CD1c-positive myeloid dendritic cell (primary cell): ENCODE data around the gene FADS1.

Experiments
- DNase-seq: peaks from one replicate; pipeline ENCODE4 v3.0.0-alpha.2; 2016; ENCODE audit errors: extremely low spot score

The FADS1 gene

DNA sequence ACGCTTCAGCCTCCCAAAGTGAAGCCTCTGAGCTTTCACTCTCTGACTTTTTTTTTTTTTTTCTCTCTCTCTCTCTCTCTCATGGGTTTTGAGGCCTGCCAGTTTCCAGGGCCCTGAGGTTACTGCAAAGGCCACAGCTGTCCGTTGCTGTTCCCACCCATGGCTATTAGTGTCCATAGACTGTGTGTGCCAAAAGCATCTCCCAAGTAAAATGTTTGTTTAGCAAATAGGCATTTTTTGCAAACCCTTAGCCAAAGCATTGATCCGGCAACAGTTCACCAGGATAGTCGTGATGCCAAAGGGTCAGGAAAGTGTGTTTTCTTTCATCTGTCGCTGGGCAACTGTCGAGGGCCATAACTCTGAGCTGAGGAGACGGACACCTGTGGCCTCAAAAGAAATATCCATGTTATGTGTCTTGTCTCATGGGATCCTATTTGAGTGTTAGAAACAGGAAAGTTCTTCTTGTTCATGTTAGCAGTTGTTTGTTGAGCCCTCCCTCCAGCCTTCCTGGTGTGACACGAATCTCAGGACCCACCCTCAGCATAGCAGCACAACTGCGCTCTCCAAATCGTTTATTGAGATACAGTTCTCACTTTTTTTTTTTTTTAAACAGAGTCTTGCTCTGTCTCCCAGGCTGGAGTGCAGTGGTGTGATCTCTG is 29.7 kb upstream of the FADS1 start:
- DNase-seq = no peak

DNA sequence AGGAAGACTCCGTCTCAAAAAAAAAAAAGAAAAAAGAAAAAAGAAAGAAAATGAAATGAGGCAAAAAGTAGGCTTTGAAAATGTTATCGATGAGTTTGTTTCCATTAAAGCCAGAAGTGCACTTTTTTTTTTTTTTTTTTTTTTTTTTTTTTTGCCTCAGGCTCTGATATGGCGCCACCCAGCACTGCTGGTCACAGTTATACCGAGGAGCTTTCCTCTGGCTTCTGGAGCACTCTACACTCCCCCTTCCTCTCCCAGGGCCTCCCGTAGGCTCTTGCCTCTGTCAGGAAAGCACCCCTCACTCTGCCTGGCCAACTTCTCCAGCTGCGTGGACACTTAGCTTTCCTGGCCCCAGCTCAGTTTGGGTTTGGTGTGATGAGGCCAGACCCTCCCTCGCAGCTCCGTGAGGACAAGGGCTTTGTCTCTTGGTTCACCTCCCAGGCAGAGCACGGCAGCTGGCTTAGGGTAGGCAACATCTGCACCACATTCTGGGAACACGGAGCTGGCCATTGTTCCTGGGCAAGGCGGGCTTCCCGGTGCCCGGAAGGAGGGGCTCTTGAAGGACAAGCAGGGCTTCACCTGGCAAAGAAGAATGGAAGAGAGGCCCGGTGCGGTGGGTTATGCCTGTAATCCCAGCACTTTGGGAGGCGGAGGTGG is 28.2 kb upstream of the FADS1 start:
- DNase-seq = no peak

DNA sequence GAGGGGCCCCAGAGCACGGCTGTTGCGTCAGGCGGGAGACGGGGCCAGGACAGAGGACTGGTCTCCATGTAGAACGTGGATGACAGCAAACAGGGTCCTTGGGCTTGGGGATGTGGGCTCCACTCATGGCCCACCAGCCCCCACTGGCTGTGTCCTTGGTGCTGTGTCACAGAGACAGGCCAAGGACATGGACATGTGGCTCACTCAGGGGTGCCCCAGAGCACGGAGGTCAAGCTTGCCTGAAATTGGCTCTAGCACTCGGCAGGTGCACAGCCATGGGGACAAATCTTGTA is 25.7 kb upstream of the FADS1 start:
- no peak for DNase-seq

DNA sequence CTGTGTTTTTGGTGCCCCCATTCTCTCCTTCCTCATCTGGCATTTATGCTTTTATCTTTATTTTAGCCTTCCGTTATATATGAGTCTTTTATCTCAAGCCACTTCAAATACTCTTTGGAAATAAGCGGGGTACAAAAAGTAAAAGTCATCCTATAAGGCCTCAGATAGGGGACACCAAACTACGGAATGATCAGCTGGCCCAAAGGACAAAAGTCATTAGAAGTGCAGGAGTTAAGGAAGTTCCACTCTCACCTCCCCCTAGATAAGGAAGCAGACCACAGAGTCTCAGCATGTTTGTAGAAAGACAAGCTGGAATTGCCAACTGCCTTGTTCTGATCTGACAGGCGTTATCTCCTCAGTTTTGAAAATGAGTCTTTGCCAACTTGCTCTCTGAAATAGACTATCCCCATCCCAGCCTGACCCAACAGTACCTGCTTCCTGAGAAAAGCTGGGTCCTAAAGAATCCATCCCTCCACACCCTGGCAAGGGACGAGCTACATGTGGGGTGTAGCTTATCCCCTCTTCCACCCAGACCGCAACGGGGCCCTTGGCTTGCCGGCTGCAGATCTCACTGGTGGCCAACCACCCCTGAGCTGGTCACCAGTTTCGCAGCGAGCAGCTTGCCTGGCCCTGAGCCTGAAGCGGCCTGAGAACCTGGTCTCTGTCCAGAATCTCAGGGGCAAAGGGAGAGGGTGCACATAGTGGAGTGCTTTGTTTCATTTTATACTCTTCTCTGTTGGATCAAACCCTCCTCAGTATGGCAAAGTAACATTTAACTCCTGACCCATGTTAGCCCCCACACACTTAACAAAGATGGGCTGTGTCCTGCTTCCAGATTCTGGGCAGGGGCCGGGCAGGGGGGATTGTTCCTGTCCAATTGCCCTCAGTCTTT is 25.1 kb upstream of the FADS1 start:
- DNase-seq = no peak

DNA sequence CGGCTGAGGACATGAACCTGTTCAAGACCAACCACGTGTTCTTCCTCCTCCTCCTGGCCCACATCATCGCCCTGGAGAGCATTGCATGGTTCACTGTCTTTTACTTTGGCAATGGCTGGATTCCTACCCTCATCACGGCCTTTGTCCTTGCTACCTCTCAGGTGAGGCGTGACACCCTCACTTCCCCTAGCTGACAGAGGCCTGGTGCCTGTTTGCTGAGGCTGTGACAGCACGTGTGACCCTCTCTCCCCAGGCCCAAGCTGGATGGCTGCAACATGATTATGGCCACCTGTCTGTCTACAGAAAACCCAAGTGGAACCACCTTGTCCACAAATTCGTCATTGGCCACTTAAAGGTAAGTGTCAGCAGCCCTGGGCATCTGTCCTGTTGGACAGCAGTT is 23.6 kb upstream of the FADS1 start:
- DNase-seq = no peak

DNA sequence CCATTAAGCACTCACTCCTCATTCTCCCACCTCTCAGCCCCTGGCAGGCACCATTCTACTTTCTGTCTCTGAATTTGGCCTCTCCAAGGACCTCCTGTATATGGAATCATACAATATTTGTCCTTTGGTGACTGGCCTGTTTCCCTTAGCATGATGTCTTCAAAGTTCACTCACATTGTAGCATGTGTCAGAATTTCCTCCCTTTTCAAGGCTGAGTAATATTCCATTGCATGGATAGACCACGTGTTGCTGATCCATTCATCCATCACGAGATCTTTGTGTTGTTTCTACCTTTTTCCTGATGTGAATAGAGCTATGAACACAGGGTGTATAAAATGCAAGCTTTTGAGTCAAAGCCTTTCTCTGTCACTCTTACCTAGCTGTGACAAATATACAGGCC is 22.9 kb upstream of the FADS1 start:
- DNase-seq = no peak

DNA sequence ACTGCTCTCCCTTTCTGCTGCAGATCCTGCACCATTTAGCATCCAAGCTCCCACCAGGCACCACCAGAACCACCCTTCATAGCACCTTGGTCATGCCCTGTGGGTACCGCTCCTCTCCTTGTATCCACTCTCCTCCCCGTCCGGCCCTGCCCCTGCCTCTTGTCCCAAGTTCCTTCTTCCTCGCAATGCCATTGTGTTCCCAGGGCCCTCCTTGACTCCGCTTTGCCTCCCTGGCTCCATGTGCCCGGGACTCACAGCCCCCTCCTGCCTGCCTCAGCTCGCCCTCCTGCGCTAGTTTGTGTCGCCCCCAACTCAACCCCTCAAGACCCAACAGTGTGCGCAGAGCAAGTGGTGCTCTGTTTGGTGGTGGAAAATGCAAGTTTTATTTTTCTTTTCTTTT is 22.1 kb upstream of the FADS1 start:
- no peak for DNase-seq

DNA sequence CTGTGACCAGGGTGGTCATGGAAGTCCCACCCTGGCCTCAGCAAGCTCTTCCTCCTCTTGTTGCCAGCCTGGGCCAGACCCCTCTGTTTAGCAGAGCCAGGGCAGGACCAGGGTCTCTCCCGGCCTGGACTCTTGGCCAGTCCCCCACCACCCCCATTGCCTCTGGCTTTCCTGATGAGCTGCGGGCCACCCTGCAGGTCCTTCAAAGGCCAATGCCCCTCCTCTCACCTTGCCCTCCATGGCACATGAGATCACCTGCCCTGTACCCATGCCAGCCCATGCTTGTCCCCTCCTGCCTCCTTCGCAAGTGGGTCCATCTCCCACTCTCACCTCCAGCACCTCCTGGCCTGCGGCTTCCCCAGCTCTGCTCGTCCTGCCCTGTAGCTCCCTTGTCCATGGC is 21.7 kb upstream of the FADS1 start:
- DNase-seq = no peak

DNA sequence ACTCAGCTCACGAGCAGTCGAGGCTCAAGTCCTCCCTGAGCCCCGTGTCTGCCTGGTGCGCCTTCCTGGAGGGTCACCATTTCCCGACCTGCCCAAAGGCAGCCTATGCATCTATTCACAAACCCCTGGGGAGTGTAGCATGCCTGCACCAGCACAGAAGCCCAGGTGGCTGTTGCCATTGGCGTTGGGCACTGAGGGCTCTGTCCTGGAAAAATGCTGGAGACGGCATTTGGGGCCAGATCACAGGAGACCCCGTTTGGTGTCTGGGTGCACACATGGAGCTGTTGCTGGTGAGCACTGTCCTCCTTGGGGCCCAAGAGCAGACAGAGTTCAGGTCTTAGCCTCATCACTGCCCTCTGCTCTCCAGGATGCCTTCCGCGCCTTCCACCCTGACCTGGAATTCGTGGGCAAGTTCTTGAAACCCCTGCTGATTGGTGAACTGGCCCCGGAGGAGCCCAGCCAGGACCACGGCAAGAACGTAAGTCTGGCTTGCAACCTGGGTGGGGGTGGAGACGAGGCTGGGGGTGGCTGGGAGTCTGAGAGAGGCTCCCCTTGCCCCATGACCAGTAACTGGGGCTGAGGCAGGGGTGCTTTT is 20.7 kb upstream of the FADS1 start:
- DNase-seq = no peak

DNA sequence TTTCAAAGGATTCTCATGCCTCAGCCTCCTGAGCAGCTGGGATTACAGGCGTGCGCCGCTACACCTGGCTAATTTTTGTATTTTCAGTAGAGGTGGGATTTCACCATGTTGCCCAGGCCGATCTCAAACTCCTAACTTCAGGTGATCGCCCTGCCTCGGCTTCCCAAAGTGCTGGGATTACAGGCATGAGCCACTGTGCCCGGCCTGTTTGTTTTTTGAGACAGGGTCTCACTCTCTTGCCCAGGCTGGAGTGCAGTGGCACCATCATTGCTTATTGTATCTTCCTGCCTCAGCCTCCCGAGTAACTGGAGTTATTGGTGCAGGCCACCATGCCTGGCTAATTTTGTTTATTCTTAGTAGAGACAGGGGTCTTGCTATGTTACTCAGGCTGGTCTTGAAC is 19.4 kb upstream of the FADS1 start:
- DNase-seq = no peak

DNA sequence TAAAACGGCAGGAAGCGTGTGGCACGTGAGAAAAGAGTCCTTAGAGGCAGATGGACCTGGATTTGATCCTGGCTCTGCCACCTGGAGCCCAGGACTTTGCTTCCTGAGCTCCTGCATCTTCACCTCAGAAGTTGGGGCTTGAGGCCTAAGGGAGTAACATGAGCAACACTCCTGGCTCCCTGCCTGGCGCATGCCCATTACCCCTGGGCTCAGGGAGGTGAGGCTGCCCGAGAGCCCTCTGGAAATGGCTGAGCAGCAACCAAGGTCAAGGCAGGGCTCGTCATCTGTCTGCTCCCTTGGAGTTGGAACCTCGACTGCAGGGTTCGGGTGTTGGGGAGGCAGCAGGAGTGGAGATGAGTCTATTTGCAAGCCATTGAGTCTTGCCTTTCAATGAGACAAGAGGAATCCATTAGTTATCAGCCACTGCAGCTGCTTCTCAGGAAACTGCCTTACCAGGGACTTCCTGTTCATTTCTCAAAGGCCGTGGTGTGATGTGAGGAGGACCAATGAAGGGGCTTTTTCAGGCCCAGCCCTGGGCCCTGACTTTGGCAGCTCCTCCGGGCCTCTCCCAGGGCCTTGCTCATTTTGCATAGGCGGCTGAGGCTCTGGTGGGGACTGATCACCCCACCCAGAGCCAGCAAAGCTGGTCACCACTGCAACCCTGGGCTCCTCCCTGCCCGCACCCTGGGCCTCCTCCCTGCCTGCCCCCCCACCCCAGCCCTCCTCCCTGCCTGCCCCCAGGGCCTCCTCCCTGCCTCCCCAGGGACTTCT is 17.7 kb upstream of the FADS1 start:
- peak; percentile 79 for DNase-seq

DNA sequence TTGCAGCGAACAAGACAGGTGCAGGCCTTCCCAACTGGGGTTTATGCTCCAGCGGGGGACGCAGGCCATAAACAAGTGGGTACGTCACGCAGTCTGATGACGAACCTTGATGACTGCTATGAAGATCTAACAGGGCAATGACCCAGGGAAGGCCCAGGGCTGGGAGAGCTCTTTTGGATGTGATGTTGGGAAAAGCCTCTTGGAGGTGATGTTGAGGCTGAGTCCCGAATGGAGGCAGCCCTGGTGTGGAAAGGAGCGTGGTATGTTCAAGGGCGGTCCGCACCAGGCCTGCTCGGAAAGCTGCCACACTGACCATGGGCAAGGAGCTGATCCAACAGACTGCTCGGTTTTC is 17.1 kb upstream of the FADS1 start:
- DNase-seq = no peak

DNA sequence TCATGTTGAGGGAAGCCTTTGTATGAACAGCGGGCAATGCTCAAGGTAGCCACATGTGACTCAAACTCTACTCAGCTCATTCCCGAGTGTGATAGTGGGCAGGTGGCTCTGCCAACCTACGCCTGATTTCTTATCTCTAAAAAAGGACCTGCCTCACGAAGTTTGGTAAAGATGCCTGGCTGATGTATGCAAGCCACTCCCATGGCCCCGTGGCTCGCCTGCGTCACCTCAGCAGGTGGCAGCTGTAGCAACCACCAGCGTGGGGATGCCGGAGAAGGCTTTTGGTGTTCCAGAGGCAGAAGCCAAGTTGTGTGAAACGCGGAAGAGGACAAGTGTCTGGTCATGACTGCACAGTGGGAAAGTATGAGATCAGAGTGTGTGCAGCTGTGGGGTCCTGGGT is 16.7 kb upstream of the FADS1 start:
- DNase-seq = no peak

DNA sequence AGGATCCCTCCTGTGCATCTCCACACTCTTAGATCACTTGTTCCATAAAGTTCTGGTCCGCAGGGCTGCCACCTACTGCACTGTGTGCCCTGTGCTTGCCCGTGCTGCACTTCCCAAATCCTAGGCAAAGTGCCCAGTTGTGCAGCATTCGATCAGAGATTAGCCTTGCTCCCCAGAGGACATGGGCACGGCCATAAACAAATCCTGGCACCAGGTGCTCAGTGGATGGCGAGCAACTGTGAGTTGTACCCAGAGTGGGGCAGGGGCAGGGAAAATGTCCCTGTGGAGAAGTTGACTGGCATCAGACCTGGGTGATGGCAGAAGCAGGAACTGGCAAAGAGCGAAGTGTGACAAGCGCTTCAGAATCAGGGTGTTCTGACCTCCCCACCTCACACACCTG is 16.0 kb upstream of the FADS1 start:
- no peak for DNase-seq

DNA sequence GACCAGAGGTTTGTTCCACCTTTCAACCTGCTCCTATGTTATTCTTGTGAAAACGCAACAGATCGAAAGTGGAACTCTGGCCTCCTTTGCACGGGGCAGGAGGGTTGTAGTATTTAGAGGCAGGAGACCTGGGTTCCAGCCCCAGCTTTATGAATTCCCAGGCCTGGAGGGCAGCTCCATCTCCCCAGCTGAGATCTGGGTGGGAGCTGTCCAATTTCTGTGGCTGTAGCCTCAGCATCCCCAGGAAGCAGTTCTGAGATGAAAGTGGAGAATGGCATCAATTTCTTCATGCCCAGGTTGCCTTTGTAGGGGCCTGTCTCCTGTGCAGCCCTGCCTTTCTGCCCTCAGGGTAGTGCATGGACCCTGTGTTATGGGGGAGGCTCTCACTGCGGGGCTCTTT is 15.4 kb upstream of the FADS1 start:
- DNase-seq = no peak

DNA sequence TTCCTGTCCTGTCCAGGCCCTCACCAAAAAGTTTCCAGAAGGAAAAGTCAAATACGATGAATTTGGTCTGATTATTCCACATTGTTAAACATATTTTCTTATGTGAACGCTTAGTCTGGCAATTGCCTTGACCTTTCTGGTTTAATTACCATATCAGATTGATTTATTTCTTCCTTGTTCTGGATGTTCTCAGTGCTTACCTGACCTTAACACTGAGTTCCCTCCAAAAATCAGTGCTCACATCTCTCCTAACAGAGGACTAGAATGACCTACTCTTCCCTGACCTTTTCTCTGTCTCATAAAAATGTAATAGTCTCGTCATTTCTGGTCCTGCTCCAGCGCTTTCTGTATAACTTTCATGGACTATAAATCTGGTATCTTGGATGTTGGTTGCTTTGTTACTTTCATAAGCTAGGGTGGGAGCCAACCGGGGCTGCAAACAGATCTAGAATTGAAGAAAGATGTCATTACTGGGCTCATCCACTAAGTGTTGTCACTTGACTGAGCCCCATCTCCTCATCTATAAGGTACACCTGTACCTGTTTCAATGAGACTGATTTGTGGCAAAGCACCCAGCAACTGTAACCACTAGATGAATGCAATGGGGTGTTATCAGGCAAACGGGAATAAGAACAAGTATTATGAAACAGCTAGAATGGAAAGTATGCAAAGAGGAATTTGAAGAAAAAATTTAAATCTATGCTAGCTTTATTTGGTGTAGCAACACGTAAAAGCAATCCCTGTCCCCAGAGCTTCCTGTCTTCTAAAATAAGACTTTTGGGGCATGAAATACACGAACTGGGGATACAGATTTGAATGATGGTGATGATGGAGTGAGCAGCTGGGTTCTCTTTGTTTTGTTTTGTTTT is 13.7 kb upstream of the FADS1 start:
- no peak for DNase-seq

DNA sequence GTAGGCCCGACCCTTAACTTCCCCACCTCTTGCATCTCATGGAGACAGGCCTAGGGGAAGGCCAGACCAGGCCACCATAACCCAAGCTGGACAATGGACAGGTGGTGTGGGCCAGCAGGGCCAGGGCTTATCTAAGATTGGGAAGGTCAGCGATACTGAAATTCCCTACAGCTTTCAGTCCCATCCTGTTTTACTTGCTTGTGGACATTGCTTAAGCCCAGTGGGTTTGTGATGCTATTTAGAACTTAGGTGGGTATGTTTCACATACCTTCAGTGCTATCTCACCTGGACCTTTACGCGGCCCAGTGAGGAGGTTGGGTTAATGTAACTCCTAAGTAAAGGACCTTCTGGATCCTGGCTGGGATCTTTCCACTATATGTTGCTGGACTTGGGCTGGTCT is 13.0 kb upstream of the FADS1 start:
- no peak for DNase-seq

DNA sequence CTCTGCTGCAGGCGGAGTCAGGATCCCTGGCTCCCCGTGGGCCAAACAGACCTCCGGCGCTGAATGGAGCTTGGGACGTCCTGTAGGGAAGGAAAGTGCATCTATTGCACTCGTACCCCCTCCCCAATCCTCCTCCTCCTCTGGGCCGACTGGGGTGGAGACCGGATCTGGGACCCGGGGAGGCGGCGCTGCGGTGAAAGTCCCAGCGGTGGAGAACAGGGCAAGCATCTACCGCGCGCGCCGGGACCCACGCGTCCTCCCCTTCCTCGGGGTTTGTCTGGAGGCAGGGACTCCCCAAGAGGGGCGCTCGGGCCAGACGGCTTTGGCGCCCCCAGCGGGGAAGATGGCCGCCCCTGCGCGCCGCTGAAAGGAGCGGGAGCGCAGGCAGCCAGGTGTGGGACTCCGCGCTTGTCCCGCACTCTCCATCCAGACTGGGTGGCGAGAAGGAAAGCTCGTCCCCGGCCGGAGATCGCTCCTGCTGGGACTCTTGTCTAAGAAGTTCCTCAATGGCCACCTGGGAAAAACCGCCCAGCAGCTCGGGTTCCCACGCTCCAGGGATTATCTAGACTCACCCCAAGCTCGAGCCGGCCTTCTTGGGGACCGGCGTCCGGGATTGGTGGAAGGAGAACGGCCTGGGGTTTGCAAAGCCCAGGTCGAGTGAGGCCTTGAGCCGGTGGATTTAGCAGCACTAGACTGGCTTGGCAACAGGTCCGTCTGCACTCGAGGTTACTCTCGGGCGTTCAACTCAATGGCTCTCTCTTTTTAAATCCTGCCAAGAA is 12.0 kb upstream of the FADS1 start:
- DNase-seq = peak; percentile 50

DNA sequence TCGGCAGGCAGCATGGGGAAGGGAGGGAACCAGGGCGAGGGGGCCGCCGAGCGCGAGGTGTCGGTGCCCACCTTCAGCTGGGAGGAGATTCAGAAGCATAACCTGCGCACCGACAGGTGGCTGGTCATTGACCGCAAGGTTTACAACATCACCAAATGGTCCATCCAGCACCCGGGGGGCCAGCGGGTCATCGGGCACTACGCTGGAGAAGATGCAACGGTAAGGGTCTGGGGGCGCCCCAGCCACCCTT is 11.5 kb upstream of the FADS1 start:
- DNase-seq = no peak

DNA sequence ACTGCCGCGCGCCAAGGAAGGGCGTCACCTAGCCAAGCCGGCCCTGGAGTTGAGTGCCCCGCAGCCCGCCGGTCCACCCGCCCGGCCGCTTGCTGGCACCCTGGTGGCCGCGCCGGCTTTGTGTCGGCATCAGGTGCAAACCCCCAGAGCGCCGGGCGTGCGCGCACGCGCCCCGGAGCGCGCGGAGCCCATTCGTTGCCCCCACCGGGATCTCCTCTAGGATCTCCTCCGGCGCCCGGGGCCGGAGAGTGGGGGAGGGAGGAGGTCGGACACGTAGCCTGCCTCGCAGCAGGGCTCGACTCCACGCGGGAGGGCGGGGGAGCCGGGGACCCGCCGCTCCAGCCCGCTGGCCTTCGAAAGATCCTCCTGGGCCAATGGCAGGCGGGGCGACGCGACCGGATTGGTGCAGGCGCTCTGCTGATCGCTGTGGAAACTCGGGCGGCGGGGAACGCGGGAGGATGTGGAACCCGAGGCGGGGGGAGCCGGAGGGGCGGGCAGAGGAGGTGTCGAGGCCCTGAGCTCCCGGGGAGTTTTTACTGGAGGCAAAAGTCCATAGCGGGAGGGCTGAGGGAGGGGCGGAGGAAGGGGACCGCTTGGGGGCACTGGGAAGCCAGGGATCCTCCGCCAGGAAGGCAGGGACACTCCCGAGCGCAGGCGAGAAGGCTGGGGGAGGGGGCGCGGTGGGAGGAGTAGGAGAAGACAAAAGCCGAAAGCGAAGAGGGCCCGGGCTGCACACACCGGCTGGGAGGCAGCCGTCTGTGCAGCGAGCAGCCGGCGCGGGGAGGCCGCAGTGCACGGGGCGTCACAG is 11.0 kb upstream of the FADS1 start, which contains the start of gene FADS2:
Gene FADS2, plus strand, starts transcription at position 730 of the 808 bp plus-strand sequence. CDS start 91 bp downstream, outside the sequence.
- DNase-seq = peak; percentile 96
